HEK293T (cell line): Measurements from ENCODE around the gene RAB12.
"Not testable (repeated sequence)": the region's sequence is repeated elsewhere in the genome, so short reads cannot be mapped to it uniquely, and the experiment has no call there.

ENCODE experiments used
- CTCF ChIA-PET: fragments of 350-600 bp; formaldehyde crosslinking; extraction: SDS; loops from one replicate; lab custom pipeline; 2021; ENCODE audit warnings: antibody characterized with exemption, inconsistent platforms; lab: Yijun Ruan, JAX
- POLR2A ChIA-PET: fragments of 350-600 bp; formaldehyde crosslinking; extraction: SDS; loops from one replicate; lab custom pipeline; 2020; ENCODE audit warnings: antibody characterized with exemption, inconsistent platforms; lab: Yijun Ruan, JAX
- DNase-seq: peaks from one replicate; pipeline ENCODE4 v3.0.0; 2012; ENCODE audit warnings: mixed read lengths; ENCODE audit errors: extremely low spot score
- ARNT ChIP-seq: fragments of 450-650 bp; IDR thresholded peaks from 2 replicates; pipeline ENCODE4 v1.6.1; 2017; ENCODE audit warnings: mild to moderate bottlenecking
- BHLHE40 ChIP-seq: fragments of 450-650 bp; IDR thresholded peaks from 2 replicates; pipeline ENCODE4 v1.6.1; 2016; ENCODE audit warnings: mild to moderate bottlenecking, moderate library complexity, borderline replicate concordance
- CTBP1 ChIP-seq: fragments of 450-650 bp; IDR thresholded peaks from 2 replicates; pipeline ENCODE4 v1.6.1; 2016; ENCODE audit warnings: borderline replicate concordance
- ELF4 ChIP-seq: fragments of 450-650 bp; IDR thresholded peaks from 2 replicates; pipeline ENCODE4 v1.6.1; 2017; ENCODE audit warnings: antibody characterized with exemption
- FOXA1 ChIP-seq: fragments of 450-650 bp; IDR thresholded peaks from 2 replicates; pipeline ENCODE4 v1.6.1; 2016; ENCODE audit warnings: mild to moderate bottlenecking
- FOXK2 ChIP-seq: fragments of 450-650 bp; IDR thresholded peaks from 2 replicates; pipeline ENCODE4 v1.6.1; 2016; ENCODE audit warnings: mild to moderate bottlenecking
- FOXM1 ChIP-seq: fragments of 450-650 bp; IDR thresholded peaks from 2 replicates; pipeline ENCODE4 v1.6.1; 2017; ENCODE audit warnings: mild to moderate bottlenecking, borderline replicate concordance
- HDGF ChIP-seq: fragments of 450-650 bp; IDR thresholded peaks from 2 replicates; pipeline ENCODE4 v1.6.1; 2017; ENCODE audit warnings: antibody characterized with exemption, borderline replicate concordance
- L3MBTL2 ChIP-seq: fragments of 450-650 bp; conservative IDR thresholded peaks from 2 replicates; pipeline ENCODE4 v1.6.1; 2016; ENCODE audit warnings: mild to moderate bottlenecking
- LEF1 ChIP-seq: fragments of 450-650 bp; IDR thresholded peaks from 2 replicates; pipeline ENCODE4 v1.6.1; 2017; ENCODE audit warnings: mild to moderate bottlenecking, borderline replicate concordance
- NFRKB ChIP-seq: fragments of 450-650 bp; IDR thresholded peaks from 2 replicates; pipeline ENCODE4 v1.6.1; 2016; ENCODE audit warnings: mild to moderate bottlenecking, moderate library complexity
- SP1 ChIP-seq: fragments of 450-650 bp; IDR thresholded peaks from 2 replicates; pipeline ENCODE4 v1.6.1; 2017
- SUZ12 ChIP-seq: fragments of 450-650 bp; IDR thresholded peaks from 2 replicates; pipeline ENCODE4 v1.6.1; 2016; ENCODE audit warnings: mild to moderate bottlenecking
- TARDBP ChIP-seq: fragments of 450-650 bp; IDR thresholded peaks from 2 replicates; pipeline ENCODE4 v1.6.1; 2016
- ZNF384 ChIP-seq: fragments of 450-650 bp; IDR thresholded peaks from 2 replicates; pipeline ENCODE4 v1.6.1; 2016
- TF ChIP-seq, protein P1 (sequence below): fragments of 450-650 bp; IDR thresholded peaks from 2 replicates; pipeline ENCODE4 v1.6.1; 2016

The RAB12 gene

DNA sequence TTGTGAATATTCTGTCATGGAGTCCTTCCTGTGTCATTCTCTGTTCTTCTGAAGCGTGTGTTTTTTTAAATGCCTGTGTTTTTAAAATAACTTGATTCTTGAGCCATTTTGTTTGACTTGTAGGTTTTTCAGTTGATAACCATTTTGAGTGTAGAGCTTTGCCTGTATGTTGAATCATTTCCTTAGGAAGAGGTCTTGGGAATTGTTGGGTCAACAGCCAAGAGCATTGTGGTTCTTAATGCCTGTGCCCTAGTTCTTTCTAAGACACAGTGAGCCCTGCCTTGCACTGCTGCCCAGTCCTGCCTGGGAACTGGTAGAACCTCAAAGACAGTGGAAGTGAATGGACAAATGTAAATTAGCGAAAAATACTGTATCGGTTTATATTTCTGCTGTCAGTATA, 25.9 kb downstream of the RAB12 start:
- ChIA-PET POLR2A (no interaction called here), CTCF (no interaction called here)
- no peak for DNase-seq
- TF ChIP-seq BHLHE40 (no peak), TARDBP (no peak), L3MBTL2 (no peak), CTBP1 (no peak), FOXA1 (no peak), ZNF384 (no peak)
- TF ChIP-seq, protein P1, sequence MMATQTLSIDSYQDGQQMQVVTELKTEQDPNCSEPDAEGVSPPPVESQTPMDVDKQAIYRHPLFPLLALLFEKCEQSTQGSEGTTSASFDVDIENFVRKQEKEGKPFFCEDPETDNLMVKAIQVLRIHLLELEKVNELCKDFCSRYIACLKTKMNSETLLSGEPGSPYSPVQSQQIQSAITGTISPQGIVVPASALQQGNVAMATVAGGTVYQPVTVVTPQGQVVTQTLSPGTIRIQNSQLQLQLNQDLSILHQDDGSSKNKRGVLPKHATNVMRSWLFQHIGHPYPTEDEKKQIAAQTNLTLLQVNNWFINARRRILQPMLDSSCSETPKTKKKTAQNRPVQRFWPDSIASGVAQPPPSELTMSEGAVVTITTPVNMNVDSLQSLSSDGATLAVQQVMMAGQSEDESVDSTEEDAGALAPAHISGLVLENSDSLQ: no peak

DNA sequence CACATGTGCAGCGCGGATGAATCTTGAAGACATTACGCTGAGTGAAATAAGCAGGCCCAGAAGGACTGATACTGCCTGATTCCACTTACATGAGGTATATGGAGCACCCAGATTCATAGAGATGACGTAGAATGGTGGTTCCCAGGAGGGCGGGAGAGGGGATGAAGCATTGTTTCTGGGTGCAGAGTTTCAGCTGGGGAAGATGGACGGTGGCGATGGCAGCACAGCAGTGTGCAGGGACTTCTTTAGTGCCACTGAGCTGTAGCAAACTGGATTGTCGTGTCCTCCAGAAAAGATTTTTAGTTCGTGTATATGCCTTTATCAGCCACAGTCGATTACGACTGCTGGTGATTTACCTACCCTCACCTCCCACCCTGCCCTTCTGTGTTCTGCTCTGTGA, 30.5 kb downstream of the RAB12 start:
- CTCF ChIA-PET: interaction anchor here (1.6 kb wide), 1 partner anchor 15 kb away, joined by 4 read pairs; no protein-coding TSS in a partner anchor
- TF ChIP-seq, protein P1: no peak
- no peak for TF ChIP-seq SP1
- no peak for TF ChIP-seq ARNT
- no peak for TF ChIP-seq FOXM1
- TF ChIP-seq TARDBP: no peak
- no peak for TF ChIP-seq BHLHE40
- no peak for TF ChIP-seq FOXK2
- TF ChIP-seq HDGF: no peak
- TF ChIP-seq SUZ12: no peak
- no peak for TF ChIP-seq FOXA1
- no peak for TF ChIP-seq ZNF384
- TF ChIP-seq CTBP1: no peak
- TF ChIP-seq L3MBTL2: no peak
- DNase-seq: no peak
- POLR2A ChIA-PET: no interaction called here

DNA sequence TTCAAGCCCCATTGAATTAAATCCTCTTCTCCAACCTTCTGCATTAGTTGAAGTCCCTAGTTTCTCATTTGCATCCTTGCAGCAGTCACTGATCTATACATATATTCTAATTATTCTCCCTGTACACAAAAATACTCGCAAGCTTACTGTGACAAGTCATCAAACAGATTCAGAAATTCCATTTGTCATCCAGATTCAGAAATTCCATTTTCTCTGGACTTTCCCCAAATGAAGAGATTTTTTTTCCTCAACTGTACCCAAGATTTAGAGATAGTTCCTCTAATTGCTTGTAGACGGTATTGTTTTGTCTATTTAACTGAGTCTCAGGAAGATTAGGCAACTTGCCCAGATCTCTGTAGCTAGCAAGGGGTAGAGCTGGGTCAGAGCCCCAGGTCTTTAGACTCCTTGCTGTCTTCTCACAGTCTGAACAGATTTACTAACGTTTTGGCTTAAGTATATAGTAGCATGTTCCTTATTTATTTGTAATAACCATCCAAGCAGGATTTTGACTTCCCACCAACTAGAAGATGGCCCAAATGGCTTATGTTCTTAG, 34.2 kb downstream of the RAB12 start:
- CTCF ChIA-PET: no interaction called here
- no peak for DNase-seq
- TF ChIP-seq BHLHE40 (no peak), FOXM1 (no peak), NFRKB (no peak), HDGF (no peak), TARDBP (no peak)
- POLR2A ChIA-PET: no interaction called here

DNA sequence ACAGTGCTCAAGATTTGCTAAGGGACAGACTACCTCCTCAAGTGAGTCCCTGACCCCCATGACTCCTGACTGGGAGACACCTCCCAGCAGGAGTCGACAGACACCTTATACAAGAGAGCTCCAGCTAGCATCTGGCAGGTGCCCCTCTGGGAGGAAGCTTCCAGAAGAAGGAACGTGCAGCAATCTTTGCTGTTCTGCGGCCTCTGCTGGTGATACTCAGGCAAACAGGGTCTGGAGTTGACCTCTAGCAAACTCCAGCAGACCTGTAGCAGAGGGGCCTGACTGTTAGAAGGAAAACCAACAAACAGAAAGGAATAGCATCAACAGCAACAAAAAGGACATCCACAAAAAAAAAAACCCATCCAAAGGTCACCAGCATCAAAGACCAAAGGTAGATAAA, 38.1 kb downstream of the RAB12 start:
- CTCF ChIA-PET, DNase-seq, POLR2A ChIA-PET: not testable (repeated sequence)

DNA sequence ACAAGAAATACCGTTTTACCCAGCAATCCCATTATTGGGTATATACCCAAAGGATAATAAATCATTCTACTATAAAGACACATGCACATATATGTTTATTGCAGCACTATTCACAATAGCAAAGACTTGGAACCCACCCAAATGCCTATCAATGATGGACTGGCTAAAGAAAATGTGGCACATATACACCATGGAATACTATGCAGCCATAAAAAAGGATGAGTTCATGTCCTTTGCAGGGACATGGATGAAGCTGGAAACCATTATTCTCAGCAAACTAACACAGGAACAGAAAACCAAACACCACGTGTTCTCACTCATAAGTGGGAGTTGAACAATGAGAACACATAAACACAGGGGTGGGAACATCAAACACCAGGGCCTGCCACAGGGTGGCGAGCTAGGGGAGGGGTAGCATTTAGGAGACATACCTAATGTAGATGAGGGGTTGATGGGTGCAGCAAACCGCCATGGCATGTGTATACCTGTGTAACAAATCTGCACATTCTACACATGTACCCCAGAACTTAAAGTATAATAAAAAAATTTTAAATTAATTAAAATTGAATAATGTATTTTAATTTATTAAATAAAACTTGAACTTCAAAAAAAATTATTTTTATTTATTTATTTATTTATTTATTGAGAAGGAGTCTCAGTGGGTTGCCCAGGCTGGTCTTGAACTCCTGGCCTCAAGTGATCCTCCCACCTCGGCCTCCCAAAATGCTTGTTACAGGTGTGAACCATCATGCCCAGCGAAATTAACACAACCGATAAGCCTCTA, 42.4 kb downstream of the RAB12 start:
- CTCF ChIA-PET: interaction anchor here (0.7 kb wide), 1 partner anchor 341 kb away, joined by 3 read pairs; no protein-coding TSS in a partner anchor
- POLR2A ChIA-PET, DNase-seq: not testable (repeated sequence)

DNA sequence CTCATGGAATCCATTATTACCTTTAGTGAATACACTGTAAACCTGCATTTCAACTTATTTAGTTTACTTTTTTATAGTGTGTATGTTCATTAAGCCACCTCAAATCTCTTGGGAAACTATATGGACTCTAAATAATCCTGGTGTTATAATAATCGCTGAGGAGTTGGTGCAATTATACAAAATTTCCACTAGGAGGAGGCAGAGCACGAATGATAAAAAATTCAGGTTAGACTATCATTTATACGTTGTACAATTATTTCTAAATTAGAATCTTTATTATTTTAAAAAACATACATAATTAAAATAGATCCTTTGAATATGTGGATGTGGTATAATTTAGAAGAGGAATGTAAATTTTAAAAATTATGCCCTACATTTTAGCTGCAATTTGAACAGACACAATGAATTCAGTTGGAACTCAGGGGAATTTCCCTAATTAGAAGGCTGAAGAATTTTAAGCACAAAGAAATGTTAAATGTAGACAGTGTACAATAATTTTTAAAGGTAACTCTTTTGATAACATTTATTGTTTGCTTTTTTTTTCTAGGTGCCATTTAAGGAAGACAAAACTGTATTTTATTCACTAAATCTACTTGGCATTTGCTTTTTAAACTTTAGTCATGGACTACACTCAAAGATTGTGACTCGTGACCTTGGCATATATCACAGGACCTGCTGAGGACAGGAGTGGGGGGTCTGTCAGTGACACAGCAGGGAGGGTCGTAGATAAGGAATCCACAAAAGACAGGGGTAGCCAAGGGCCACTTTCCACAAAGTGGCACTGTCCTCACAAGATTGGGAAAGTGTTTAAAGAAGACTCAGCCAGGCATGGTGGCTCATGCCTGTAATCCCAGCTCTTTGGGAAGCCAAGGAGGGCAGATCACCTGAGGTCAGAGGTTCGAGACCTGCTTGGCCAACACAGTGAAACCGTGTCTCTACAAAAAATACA, 45.5 kb downstream of the RAB12 start:
- TF ChIP-seq HDGF (no peak), FOXK2 (no peak), FOXA1 (no peak), ZNF384 (no peak), FOXM1 (no peak), SP1 (no peak), CTBP1 (no peak), ARNT (no peak), SUZ12 (no peak), ELF4 (no peak), NFRKB (no peak), L3MBTL2 (no peak), BHLHE40 (no peak), TARDBP (no peak), LEF1 (no peak)
- TF ChIP-seq, protein P1: no peak
- DNase-seq: peak; percentile 10
- ChIA-PET POLR2A (interaction anchor here (1.6 kb wide), 1 partner anchor 329 kb away, joined by 5 read pairs; no protein-coding TSS in a partner anchor), CTCF (interaction anchor here (0.7 to 2.6 kb wide), 5 partner anchors 16 to 886 kb away, joined by 3 to 6 read pairs (median 4); no protein-coding TSS in a partner anchor)
